HG02840 (cell line): Measurements from ENCODE around the gene PPP1CA.

Experiments
- ATAC-seq: cut with Tn5 transposase; IDR thresholded peaks from one replicate; pipeline ENCODE4 v1.9.1; 2021; ENCODE audit warnings: mild to moderate bottlenecking, moderate library complexity, moderate number of reproducible peaks; ENCODE audit not compliant: unreplicated experiment, low FRiP score

Gene PPP1CA

GRCh38 chr11:67354075-67355022 is 47.3 kb downstream of the PPP1CA start:
- no peak for ATAC-seq

DNA sequence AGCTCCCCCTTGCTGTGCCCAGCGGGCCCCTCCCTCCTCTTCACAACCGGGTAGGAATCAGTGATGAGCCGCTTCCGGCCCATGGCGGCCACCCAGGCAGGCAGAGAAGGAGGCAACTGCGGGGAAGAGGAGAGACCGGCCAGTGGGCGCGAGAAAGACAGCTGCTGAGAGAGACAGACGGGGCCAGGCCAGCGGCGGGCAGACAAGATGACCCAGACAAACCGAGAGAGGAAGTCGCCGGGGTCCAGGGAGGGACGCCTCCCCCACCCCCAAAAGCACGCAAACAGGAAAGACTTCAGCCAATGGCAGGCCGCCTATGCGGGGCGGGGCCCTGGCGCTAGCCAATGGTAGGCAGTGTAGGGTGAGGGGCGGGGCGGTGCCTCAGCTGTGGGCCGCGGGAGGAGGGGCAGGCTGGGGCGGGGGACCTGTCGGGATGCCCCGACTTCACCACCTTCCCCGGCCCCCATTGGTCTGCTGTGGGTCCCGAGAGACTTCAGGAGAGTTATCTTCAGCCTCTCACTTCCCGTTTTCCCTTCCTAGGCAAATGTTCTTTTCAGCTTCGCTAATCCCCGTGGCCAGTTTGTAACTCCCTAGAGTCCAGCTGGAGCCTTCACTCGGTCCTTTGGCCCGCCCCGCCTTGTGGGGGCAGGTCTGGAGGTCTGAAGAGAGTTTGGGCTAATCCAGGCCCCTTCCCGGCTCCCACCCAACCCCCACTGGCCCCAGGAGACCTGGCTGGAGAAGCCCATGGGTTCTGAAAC is 48.2 kb downstream of the PPP1CA start, which contains the start of gene POLD4:
TSS of gene POLD4 (minus strand) at position 230 of the 758 bp plus-strand sequence. CDS start at position 83, 147 bp downstream.
- peak; percentile 72 for ATAC-seq

- peak; percentile 1 for ATAC-seq
Measured at GRCh38 chr11:67352546-67353316, 48.9 kb downstream of the PPP1CA start.

DNA sequence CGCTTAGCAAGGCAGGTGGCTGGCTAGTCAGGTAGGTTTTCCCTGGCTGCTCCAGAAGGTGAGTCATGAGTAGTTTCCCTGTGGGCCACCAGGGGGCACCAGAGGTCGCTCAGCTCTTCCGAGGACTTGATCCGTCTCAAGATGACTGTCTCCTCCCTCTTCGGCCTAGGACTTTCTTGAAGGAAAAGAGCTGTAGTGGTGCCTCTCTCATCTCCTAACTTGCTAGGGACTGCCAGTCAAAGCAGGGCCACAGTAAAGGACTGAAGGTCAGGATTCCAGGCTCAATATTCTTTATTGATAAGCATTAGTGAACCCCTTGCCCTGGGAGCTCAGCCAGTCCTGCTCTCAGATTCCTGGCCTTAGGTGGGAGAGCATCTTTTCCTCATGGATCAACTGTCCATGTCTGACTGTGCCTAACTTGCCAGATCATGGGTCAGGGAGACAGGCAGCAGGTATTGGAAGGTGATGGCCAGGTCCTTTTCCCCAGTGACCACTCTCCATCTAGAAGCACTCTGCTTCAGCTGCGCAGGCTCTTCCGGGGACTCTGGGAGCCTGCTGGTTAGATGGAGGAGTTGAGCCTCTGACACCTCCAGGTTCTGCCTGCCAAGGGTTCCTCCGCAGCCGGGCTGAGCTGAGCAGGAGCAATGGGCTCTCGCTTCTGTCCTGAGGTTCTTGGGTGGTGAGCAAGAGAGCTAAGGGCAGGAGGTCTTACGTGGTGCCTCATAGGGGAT is 50.2 kb downstream of the PPP1CA start:
- ATAC-seq = no peak

GRCh38 chr11:67349928-67350465 is 51.7 kb downstream of the PPP1CA start:
- ATAC-seq = no peak

DNA sequence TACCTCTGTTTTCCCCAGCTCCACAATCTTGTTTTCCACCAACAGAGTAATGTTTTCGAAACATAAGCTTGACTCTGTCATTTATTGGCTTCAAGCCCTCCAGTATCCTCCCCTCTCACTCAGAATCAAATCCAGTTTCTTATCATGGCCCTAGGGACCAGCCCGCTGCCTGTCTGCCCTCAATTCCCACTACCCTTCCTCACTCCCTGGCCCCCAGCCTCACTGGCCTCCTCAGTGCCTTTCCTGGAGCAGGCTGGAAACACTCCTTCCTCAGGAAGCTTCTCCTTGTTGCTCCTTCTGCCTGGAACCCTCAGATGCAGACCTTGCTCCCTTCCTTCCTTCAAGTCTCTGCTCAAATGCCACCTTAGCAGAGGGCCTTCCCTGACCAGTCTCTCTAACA is 52.2 kb downstream of the PPP1CA start:
- ATAC-seq = no peak

- no peak for ATAC-seq
Measured at GRCh38 chr11:67349036-67349435, 52.6 kb downstream of the PPP1CA start.
